Hepatocyte (in vitro differentiated cells): Measurements from ENCODE around the gene ENTPD2. TPM values are rescaled to one million over a fixed set of nuclear protein-coding genes. Genes with fewer than 3 reads are reported as not detected.

ENCODE experiments used
- DNase-seq: peaks from one replicate; pipeline ENCODE4 v3.0.0-alpha.2; 2016; ENCODE audit warnings: low spot score
- H2AFZ ChIP-seq: fragments of 200-600 bp; sonication (generic); 2 replicates; pipeline ENCODE4 v1.6.0; 2016; ENCODE audit warnings: antibody characterized with exemption, mild to moderate bottlenecking
- H3K27ac ChIP-seq: fragments of 200-600 bp; sonication (generic); 2 replicates; pipeline ENCODE4 v1.5.1; 2016; ENCODE audit warnings: mild to moderate bottlenecking
- H3K27me3 ChIP-seq: fragments of 200-600 bp; sonication (generic); 2 replicates; pipeline ENCODE4 v1.6.1; 2016
- H3K36me3 ChIP-seq: fragments of 200-600 bp; sonication (generic); replicated peaks from 2 replicates; pipeline ENCODE4 v1.5.1; 2016; ENCODE audit warnings: low read depth; ENCODE audit not compliant: insufficient read depth
- H3K4me1 ChIP-seq: fragments of 200-600 bp; sonication (generic); 2 replicates; pipeline ENCODE4 v1.5.1; 2016; ENCODE audit warnings: mild to moderate bottlenecking, moderate library complexity; ENCODE audit not compliant: insufficient read depth
- H3K4me2 ChIP-seq: fragments of 200-600 bp; sonication (generic); 2 replicates; pipeline ENCODE4 v1.6.0; 2016
- H3K4me3 ChIP-seq: fragments of 200-600 bp; sonication (generic); 2 replicates; pipeline ENCODE4 v1.5.1; 2016; ENCODE audit warnings: mild to moderate bottlenecking
- H3K79me2 ChIP-seq: fragments of 200-600 bp; sonication (generic); 2 replicates; pipeline ENCODE4 v1.6.0; 2017; ENCODE audit warnings: mild to moderate bottlenecking
- H3K9me2 ChIP-seq: fragments of 200-600 bp; sonication (generic); replicated peaks from 2 replicates; pipeline ENCODE4 v1.6.0; 2017; ENCODE audit warnings: mild to moderate bottlenecking; ENCODE audit not compliant: insufficient read depth
- H3K9me3 ChIP-seq: fragments of 200-600 bp; sonication (generic); 2 replicates; pipeline ENCODE4 v1.5.1; 2016; ENCODE audit warnings: low read depth, mild to moderate bottlenecking
- H4K20me1 ChIP-seq: fragments of 200-600 bp; sonication (generic); 2 replicates; pipeline ENCODE4 v1.6.0; 2016; ENCODE audit warnings: mild to moderate bottlenecking; ENCODE audit not compliant: insufficient read depth, poor library complexity, severe bottlenecking
- CTCF ChIP-seq: fragments of 200-600 bp; sonication (generic); IDR thresholded peaks from 2 replicates; pipeline ENCODE4 v1.5.1; 2016; ENCODE audit warnings: antibody characterized with exemption, mild to moderate bottlenecking; ENCODE audit not compliant: poor library complexity
- EZH2 ChIP-seq: fragments of 200-600 bp; sonication (generic); IDR thresholded peaks from 2 replicates; pipeline ENCODE4 v1.6.1; 2016; ENCODE audit warnings: antibody characterized with exemption, mild to moderate bottlenecking, borderline replicate concordance
- EZH2phosphoT487 ChIP-seq: fragments of 200-600 bp; sonication (generic); IDR thresholded peaks from one replicate; pipeline ENCODE4 v1.6.1; 2018; ENCODE audit warnings: antibody characterized with exemption, mild to moderate bottlenecking, low read depth, moderate library complexity; ENCODE audit not compliant: unreplicated experiment, severe bottlenecking
- WGBS: methylation state at CpG from one replicate; pipeline ENCODE4 v1.1.6; 2016; ENCODE audit warnings: low lambda C conversion rate; ENCODE audit errors: missing lambda C conversion rate; 5-methylcytosine and 5-hydroxymethylcytosine counted together
- polyA plus RNA-seq: library from polyadenylated mRNA; unstranded; fragments of >200 nt; fragmentation: Nextera tagmentation; extraction: Ambion mirVana; gene quantifications from 2 replicates; pipeline ENCODE4 v1.2.1, GENCODE V29; 2016
- total RNA-seq: library from RNA; depleted of rRNA; stranded (reverse); fragments of >200 nt; gene quantifications from 2 replicates; pipeline ENCODE4 v1.2.3, GENCODE V29; 2014

ENTPD2 gene
- total and polyA plus RNA-seq, 2 experiments from 2014 or later, result 1.1 to 1.8 TPM

DNA sequence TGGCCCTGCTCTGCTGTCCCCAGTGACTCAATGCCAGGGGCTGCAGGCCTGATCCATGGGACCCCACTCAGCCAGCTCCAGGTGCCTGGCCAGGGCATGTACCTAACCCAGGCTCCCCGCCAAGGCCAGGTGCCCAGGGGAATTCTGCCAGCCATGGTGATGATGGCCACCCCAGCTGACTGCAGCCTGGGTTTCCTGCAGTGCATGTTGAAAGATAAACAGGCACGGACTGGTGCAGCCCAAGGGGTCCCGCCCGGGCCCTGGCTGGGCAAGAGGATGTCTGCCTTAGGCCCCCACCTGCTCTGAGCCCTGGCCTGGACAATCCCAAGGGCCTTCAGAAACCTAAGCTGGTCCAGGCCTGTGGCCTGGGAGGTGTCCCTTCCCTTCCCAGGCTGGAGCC, 27.0 kb downstream of the ENTPD2 start:
- Histone ChIP-seq H2AFZ (no peak overlapping the region), H3K79me2 (no peaks in the 10 kb centered on the region), H3K4me2 (peak overlapping the region; percentile 88), H4K20me1 (no peaks in the 10 kb centered on the region), H3K27ac (no peak overlapping the region), H3K27me3 (no peaks in the 10 kb centered on the region), H3K4me3 (no peak overlapping the region), H3K4me1 (peaks cover 20% of the 10 kb centered on the region), H3K9me3 (no peaks in the 10 kb centered on the region), H3K36me3 (no peaks in the 10 kb centered on the region), H3K9me2 (no peaks in the 10 kb centered on the region)
- WGBS, result 94% methylated on average over 4 of the region's 4 CpGs
- no peak for DNase-seq
- TF ChIP-seq EZH2, result no peak
- TF ChIP-seq CTCF, result no peak
- TF ChIP-seq EZH2phosphoT487, result no peak

DNA sequence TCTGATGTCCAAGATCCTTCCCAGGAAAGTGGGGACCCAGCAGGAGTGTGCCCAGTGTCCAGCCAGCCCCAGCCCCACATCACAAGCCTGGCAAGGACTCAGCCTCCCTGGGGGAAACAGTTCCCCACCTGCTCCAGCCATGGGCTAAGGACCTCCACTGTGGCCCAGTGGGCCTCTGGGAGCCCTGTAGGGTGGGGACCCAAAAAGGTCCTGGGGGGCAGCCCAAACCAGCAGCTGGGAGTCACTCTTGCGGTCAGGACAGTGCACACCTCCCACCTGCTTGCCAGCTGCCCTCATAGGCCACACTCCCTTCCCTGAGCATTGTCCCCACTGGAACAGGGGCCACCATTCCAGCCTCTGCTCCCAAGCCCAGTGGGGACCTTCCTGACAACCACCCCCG, 27.5 kb downstream of the ENTPD2 start:
- TF ChIP-seq CTCF (no peak), EZH2 (no peak)
- no peaks in the 10 kb centered on the region for H4K20me1 ChIP-seq
- H3K9me3 ChIP-seq, result no peaks in the 10 kb centered on the region
- H3K4me2 ChIP-seq, result no peak overlapping the region
- H3K27ac ChIP-seq, result no peak overlapping the region
- no peak overlapping the region for H3K4me3 ChIP-seq
- H3K36me3 ChIP-seq, result no peaks in the 10 kb centered on the region
- H3K9me2 ChIP-seq, result no peaks in the 10 kb centered on the region
- no peaks in the 10 kb centered on the region for H3K79me2 ChIP-seq
- H3K27me3 ChIP-seq, result no peaks in the 10 kb centered on the region
- peaks cover 20% of the 10 kb centered on the region for H3K4me1 ChIP-seq
- H2AFZ ChIP-seq, result no peak overlapping the region
- 100% methylated on average over 1 of the region's 2 CpGs for WGBS
- no peak for DNase-seq

DNA sequence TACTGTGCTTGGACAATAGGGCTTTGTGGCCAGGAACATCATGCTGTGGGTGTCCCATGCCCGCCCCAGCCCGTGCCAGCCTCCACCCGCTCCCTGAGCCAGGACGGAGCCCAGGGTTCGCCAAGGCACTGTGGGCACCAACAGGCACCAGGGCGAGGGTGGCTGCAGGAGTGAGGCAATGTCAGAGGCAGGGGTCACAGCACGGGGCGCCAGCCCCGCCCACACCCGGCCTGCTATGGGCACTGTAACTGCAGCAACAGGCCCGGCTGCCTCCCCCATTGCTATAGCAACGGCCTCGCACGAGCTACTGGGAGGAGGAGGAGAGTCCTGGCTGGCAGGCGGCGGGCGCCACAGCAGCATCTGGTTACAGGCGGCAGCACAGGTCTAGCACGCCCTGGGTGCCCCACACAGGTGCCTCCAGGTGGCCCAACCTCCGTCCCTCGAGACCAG, 28.3 kb downstream of the ENTPD2 start:
- Histone ChIP-seq H3K4me1 (peaks cover 20% of the 10 kb centered on the region), H3K4me2 (no peak overlapping the region), H3K9me2 (no peaks in the 10 kb centered on the region)

More for the DNA sequence above, 28.3 kb downstream of the ENTPD2 start:
- no peak overlapping the region for H3K27ac ChIP-seq
- H3K9me3 ChIP-seq, result no peaks in the 10 kb centered on the region
- H2AFZ ChIP-seq, result no peak overlapping the region
- WGBS, result 92% methylated on average over 20 of the region's 21 CpGs
- no peaks in the 10 kb centered on the region for H3K36me3 ChIP-seq
- DNase-seq, result no peak
- no peaks in the 10 kb centered on the region for H4K20me1 ChIP-seq
- H3K4me3 ChIP-seq, result no peak overlapping the region
- H3K79me2 ChIP-seq, result no peaks in the 10 kb centered on the region
- H3K27me3 ChIP-seq, result no peaks in the 10 kb centered on the region
- TF ChIP-seq CTCF (no peak), EZH2phosphoT487 (no peak), EZH2 (no peak)
